ENCODE results near the gene OLFML2A.

Gene OLFML2A

DNA sequence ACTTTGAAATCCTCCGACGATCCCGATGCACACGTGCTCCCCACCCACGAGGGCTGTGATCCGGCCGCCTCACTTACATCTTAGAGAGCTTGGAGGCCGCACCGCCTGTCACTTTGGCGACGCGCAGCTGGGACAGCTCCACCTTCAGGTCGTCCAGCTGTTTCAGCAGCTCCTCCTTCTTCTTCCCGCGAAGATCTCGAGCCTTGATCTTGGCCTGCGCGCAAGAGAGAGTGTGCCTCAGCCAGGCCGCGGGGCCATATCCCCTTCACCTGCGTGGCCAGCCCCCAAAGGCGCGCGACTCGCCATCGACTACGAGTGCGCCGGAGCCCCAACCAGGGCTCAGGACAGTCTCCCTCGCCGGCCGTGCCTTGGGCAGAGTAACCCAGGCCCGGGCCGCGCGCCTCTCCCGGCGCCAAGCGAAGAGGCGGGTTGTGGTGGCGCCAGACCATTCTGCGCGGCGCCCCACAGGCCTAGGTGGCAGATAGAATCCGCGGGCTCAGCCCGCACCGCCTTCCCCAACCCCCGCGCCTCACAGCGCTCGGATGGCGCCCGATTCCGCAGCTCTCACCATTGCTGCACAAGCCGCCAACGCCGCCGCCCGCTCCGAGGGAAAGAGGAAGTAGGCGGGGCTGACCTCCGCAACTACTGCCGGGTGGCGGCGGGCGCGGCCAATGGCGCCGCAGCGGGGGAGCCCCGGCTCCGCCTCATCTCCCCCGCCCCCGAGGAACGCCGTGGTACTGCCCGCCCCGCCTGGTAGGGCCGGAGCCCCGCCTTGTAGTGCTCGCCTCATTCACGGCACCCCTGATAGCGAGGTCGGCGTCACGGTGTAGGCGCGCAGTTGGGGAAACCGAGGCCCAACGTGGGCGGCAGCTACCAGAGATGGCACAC, 84.7 kb downstream of the OLFML2A start, which contains the start of the genes ARPC5L and RPL35 (continued):
- TF ChIP-seq, protein P1, sequence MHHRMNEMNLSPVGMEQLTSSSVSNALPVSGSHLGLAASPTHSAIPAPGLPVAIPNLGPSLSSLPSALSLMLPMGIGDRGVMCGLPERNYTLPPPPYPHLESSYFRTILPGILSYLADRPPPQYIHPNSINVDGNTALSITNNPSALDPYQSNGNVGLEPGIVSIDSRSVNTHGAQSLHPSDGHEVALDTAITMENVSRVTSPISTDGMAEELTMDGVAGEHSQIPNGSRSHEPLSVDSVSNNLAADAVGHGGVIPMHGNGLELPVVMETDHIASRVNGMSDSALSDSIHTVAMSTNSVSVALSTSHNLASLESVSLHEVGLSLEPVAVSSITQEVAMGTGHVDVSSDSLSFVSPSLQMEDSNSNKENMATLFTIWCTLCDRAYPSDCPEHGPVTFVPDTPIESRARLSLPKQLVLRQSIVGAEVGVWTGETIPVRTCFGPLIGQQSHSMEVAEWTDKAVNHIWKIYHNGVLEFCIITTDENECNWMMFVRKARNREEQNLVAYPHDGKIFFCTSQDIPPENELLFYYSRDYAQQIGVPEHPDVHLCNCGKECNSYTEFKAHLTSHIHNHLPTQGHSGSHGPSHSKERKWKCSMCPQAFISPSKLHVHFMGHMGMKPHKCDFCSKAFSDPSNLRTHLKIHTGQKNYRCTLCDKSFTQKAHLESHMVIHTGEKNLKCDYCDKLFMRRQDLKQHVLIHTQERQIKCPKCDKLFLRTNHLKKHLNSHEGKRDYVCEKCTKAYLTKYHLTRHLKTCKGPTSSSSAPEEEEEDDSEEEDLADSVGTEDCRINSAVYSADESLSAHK (tag by site-specific recombination; IDR thresholded peaks at IDR 0.05), result no peak
- no peak for TF ChIP-seq ZNF521 (tag by site-specific recombination; IDR thresholded peaks at IDR 0.05)
- TF ChIP-seq HOXA7 (CRISPR knock-in tag; IDR thresholded peaks at IDR 0.05; ENCODE audit: borderline replicate concordance), result no peak
- no peak for TF ChIP-seq ZNF677 (tag by site-specific recombination; IDR thresholded peaks at IDR 0.05)
- TF ChIP-seq WT1 (tag by site-specific recombination; IDR thresholded peaks at IDR 0.05), result no peak
- TF ChIP-seq ZNF140 (tag by site-specific recombination; IDR thresholded peaks at IDR 0.05), result no peak
- TF ChIP-seq ZNF529 (tag by site-specific recombination; IDR thresholded peaks at IDR 0.05; ENCODE audit: insufficient replicate concordance), result no peak
- TF ChIP-seq ZBTB8A (tag by site-specific recombination; IDR thresholded peaks at IDR 0.05), result peak; percentile 87
- no peak for TF ChIP-seq ZNF560 (tag by site-specific recombination; IDR thresholded peaks at IDR 0.05; ENCODE audit: borderline replicate concordance)
- TF ChIP-seq ZNF843 (tag by site-specific recombination; IDR thresholded peaks at IDR 0.05), result no peak
- TF ChIP-seq SCRT2 (tag by site-specific recombination; IDR thresholded peaks at IDR 0.05), result no peak
- TF ChIP-seq, protein P2, sequence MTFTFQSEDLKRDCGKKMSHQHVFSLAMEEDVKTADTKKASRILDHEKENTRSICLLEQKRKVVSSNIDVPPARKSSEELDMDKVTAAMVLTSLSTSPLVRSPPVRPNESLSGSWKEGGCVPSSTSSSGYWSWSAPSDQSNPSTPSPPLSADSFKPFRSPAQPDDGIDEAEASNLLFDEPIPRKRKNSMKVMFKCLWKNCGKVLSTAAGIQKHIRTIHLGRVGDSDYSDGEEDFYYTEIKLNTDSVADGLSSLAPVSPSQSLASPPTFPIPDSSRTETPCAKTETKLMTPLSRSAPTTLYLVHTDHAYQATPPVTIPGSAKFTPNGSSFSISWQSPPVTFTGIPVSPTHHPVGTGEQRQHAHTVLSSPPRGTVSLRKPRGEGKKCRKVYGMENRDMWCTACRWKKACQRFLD (tag by site-specific recombination; IDR thresholded peaks at IDR 0.05), result no peak
- TF ChIP-seq ZNF510 (tag by site-specific recombination; IDR thresholded peaks at IDR 0.05; ENCODE audit: insufficient replicate concordance), result no peak
- no peak for TF ChIP-seq ZNF621 (tag by site-specific recombination; IDR thresholded peaks at IDR 0.05)
- TF ChIP-seq ZNF416 (tag by site-specific recombination; IDR thresholded peaks at IDR 0.05), result no peak
- peak; percentile 89 for TF ChIP-seq KLF8 (tag by site-specific recombination; IDR thresholded peaks at IDR 0.05)
- TF ChIP-seq ZNF138 (tag by site-specific recombination; IDR thresholded peaks at IDR 0.05; ENCODE audit: borderline replicate concordance), result no peak
- no peak for TF ChIP-seq ZNF354C (tag by site-specific recombination; IDR thresholded peaks at IDR 0.05; ENCODE audit: borderline replicate concordance, low read depth)
- TF ChIP-seq ZNF391 (tag by site-specific recombination; IDR thresholded peaks at IDR 0.05; ENCODE audit: borderline replicate concordance, low read depth), result 0 out of 2 replicates have a peak, but pooled peaks have one; percentile 17
- TF ChIP-seq, protein P3, sequence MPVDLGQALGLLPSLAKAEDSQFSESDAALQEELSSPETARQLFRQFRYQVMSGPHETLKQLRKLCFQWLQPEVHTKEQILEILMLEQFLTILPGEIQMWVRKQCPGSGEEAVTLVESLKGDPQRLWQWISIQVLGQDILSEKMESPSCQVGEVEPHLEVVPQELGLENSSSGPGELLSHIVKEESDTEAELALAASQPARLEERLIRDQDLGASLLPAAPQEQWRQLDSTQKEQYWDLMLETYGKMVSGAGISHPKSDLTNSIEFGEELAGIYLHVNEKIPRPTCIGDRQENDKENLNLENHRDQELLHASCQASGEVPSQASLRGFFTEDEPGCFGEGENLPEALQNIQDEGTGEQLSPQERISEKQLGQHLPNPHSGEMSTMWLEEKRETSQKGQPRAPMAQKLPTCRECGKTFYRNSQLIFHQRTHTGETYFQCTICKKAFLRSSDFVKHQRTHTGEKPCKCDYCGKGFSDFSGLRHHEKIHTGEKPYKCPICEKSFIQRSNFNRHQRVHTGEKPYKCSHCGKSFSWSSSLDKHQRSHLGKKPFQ (tag by site-specific recombination; IDR thresholded peaks at IDR 0.05), result peak; percentile 4; the same call in 1 of the 2 replicates
- 0 out of 2 replicates have a peak, but pooled peaks have one; percentile 43 for TF ChIP-seq ZNF561 (tag by site-specific recombination; IDR thresholded peaks at IDR 0.05; ENCODE audit: borderline replicate concordance)
- TF ChIP-seq, protein P4, sequence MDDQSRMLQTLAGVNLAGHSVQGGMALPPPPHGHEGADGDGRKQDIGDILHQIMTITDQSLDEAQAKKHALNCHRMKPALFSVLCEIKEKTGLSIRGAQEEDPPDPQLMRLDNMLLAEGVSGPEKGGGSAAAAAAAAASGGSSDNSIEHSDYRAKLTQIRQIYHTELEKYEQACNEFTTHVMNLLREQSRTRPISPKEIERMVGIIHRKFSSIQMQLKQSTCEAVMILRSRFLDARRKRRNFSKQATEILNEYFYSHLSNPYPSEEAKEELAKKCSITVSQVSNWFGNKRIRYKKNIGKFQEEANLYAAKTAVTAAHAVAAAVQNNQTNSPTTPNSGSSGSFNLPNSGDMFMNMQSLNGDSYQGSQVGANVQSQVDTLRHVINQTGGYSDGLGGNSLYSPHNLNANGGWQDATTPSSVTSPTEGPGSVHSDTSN (CRISPR knock-in tag; IDR thresholded peaks at IDR 0.05), result peak; percentile 59; the same call in 1 of the 2 replicates
- TF ChIP-seq ZNF274 (IDR thresholded peaks at IDR 0.05; ENCODE audit: low read length), result no peak
- no peak for TF ChIP-seq ZNF274 (tag by site-specific recombination; IDR thresholded peaks at IDR 0.05; ENCODE audit: borderline replicate concordance)
- TF ChIP-seq ZNF558 (tag by site-specific recombination; IDR thresholded peaks at IDR 0.05), result no peak
- TF ChIP-seq ZNF174 (tag by site-specific recombination; IDR thresholded peaks at IDR 0.05), result no peak
- TF ChIP-seq, protein P5, sequence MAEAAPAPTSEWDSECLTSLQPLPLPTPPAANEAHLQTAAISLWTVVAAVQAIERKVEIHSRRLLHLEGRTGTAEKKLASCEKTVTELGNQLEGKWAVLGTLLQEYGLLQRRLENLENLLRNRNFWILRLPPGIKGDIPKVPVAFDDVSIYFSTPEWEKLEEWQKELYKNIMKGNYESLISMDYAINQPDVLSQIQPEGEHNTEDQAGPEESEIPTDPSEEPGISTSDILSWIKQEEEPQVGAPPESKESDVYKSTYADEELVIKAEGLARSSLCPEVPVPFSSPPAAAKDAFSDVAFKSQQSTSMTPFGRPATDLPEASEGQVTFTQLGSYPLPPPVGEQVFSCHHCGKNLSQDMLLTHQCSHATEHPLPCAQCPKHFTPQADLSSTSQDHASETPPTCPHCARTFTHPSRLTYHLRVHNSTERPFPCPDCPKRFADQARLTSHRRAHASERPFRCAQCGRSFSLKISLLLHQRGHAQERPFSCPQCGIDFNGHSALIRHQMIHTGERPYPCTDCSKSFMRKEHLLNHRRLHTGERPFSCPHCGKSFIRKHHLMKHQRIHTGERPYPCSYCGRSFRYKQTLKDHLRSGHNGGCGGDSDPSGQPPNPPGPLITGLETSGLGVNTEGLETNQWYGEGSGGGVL (tag by site-specific recombination; IDR thresholded peaks at IDR 0.05), result no peak
- TF ChIP-seq, protein P6, sequence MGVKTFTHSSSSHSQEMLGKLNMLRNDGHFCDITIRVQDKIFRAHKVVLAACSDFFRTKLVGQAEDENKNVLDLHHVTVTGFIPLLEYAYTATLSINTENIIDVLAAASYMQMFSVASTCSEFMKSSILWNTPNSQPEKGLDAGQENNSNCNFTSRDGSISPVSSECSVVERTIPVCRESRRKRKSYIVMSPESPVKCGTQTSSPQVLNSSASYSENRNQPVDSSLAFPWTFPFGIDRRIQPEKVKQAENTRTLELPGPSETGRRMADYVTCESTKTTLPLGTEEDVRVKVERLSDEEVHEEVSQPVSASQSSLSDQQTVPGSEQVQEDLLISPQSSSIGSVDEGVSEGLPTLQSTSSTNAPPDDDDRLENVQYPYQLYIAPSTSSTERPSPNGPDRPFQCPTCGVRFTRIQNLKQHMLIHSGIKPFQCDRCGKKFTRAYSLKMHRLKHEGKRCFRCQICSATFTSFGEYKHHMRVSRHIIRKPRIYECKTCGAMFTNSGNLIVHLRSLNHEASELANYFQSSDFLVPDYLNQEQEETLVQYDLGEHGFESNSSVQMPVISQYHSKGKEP (tag by site-specific recombination; IDR thresholded peaks at IDR 0.05), result no peak

All from HEK293 (cell line).